HepG2 (cell line): ENCODE data around the gene PELI2. TPM values are rescaled to one million over a fixed set of nuclear protein-coding genes. Genes with fewer than 3 reads are reported as not detected.

Experiments
- ATAC-seq: fragments of 200-7000 bp; cut with Tn5 transposase; 3 replicates; pipeline ENCODE4 v1.9.1; 2020; ENCODE audit warnings: mild to moderate bottlenecking, moderate library complexity
- BruUV-seq: library from RNA; stranded (reverse); fragments of 400-500 nt; replicated peaks from 2 replicates; lab custom pipeline; 2021; lab: Mats Ljungman, UMichigan
- CTCF ChIA-PET: fragments of 300-600 bp; formaldehyde crosslinking; extraction: SDS; loops from one replicate; lab custom pipeline; 2021; ENCODE audit warnings: low total read pairs, inconsistent platforms, low intra/inter-chr PET ratio; lab: Yijun Ruan, JAX
- POLR2A ChIA-PET: fragments of 350-600 bp; sonication (Branson Sonifier 250); formaldehyde crosslinking; loops from one replicate; lab custom pipeline; 2020; ENCODE audit warnings: antibody characterized with exemption, inconsistent platforms; lab: Yijun Ruan, JAX
- DNase-seq: peaks from one replicate; pipeline ENCODE4 v3.0.0-alpha.2; 2015; ENCODE audit warnings: low spot score
- FAIRE-seq: peaks from 3 replicates; lab custom pipeline; 2011; peaks lifted over from hg19 to GRCh38; lab: Jason Lieb, UNC
- H2AFZ ChIP-seq: one replicate; pipeline ENCODE4 v1.6.1; 2011; ENCODE audit warnings: low read length, inconsistent platforms
- H3K27ac ChIP-seq: fragments of 300-600 bp; 3 replicates; pipeline ENCODE4 v1.8.0; 2011; ENCODE audit warnings: mixed run types, mild to moderate bottlenecking, mixed read lengths, low read length, inconsistent platforms; ENCODE audit not compliant: insufficient read depth; ENCODE audit errors: extremely low read length
- H3K27me3 ChIP-seq, 2 experiments: fragments of 200-600 bp in 1 of 2; 2 replicates in 1 of 2; 3 replicates in 1 of 2; pipeline versions ENCODE4 v1.6.0 to v1.8.0; 2011; ENCODE audit warnings: low read length in 2 of 2, mild to moderate bottlenecking in 2 of 2, moderate library complexity in 2 of 2, inconsistent platforms in 1 of 2; ENCODE audit not compliant: insufficient read depth in 2 of 2, control insufficient read depth in 1 of 2
- H3K36me3 ChIP-seq, 2 experiments: fragments of 200-600 bp in 1 of 2; replicated peaks in 1 of 2; 2 replicates in 1 of 2; 3 replicates in 1 of 2; pipeline versions ENCODE4 v1.5.1 to v1.8.0; 2011; ENCODE audit warnings: low read length in 2 of 2, inconsistent platforms in 1 of 2; ENCODE audit not compliant: insufficient read depth in 2 of 2, control insufficient read depth in 1 of 2
- H3K4me1 ChIP-seq: 2 replicates; pipeline ENCODE4 v1.5.1; 2012; ENCODE audit warnings: low read length, inconsistent platforms; ENCODE audit not compliant: insufficient read depth
- H3K4me2 ChIP-seq: 2 replicates; pipeline ENCODE4 v1.6.0; 2011; ENCODE audit warnings: low read depth, low read length, inconsistent platforms
- H3K4me3 ChIP-seq, 3 experiments: fragments of 200-600 bp in 1 of 3; sonication (generic), shearing (Covaris generic) in 1 of 3; replicated peaks in 1 of 3; 2 replicates each; pipeline ENCODE4 v1.5.1; 2011 to 2016; ENCODE audit warnings: low read length in 3 of 3, inconsistent platforms in 2 of 3, low read depth in 2 of 3, mild to moderate bottlenecking in 2 of 3, control low read depth in 1 of 3, mixed read lengths in 1 of 3; ENCODE audit not compliant: insufficient read depth in 1 of 3
- H3K79me2 ChIP-seq: one replicate; pipeline ENCODE4 v1.6.1; 2011; ENCODE audit warnings: low read length, inconsistent platforms; ENCODE audit not compliant: insufficient read depth
- H3K9ac ChIP-seq: 2 replicates; pipeline ENCODE4 v1.6.0; 2011; ENCODE audit warnings: mild to moderate bottlenecking, low read depth, low read length, inconsistent platforms; ENCODE audit not compliant: insufficient read depth
- H3K9me3 ChIP-seq: 2 replicates; pipeline ENCODE4 v1.5.1; 2012; ENCODE audit warnings: mild to moderate bottlenecking, low read length
- H4K20me1 ChIP-seq: 2 replicates; pipeline ENCODE4 v1.6.0; 2011; ENCODE audit warnings: inconsistent platforms, mild to moderate bottlenecking, low read length, moderate library complexity; ENCODE audit not compliant: insufficient read depth
- AHDC1 ChIP-seq: sonication (generic); formaldehyde crosslinking; IDR thresholded peaks from 2 replicates; pipeline ENCODE4 v1.5.1; 2020; ENCODE audit warnings: mild to moderate bottlenecking, missing genetic modification reagents, borderline replicate concordance
- ELK4 ChIP-seq: sonication (generic); formaldehyde crosslinking; IDR thresholded peaks from 2 replicates; pipeline ENCODE4 v1.9.0; 2021; ENCODE audit warnings: missing genetic modification reagents, borderline replicate concordance
- ISL2 ChIP-seq: sonication (generic); formaldehyde crosslinking; IDR thresholded peaks from 2 replicates; pipeline ENCODE4 v1.5.0; 2020; ENCODE audit warnings: missing genetic modification reagents
- MAFF ChIP-seq: IDR thresholded peaks from 2 replicates; pipeline ENCODE4 v1.6.1; 2011; ENCODE audit warnings: low read depth, low read length, improper control_type of control experiment
- MAFK ChIP-seq, 2 experiments: IDR thresholded peaks in 1 of 2; conservative IDR thresholded peaks in 1 of 2; 2 replicates each; pipeline ENCODE4 v1.6.1; 2011; ENCODE audit warnings: improper control_type of control experiment in 2 of 2, low read length in 2 of 2
- MAX ChIP-seq: IDR thresholded peaks from 2 replicates; pipeline ENCODE4 v1.6.1; 2012; ENCODE audit warnings: inconsistent platforms
- NAIF1 ChIP-seq: sonication (generic); formaldehyde crosslinking; IDR thresholded peaks from 2 replicates; pipeline ENCODE4 v1.5.0; 2020; ENCODE audit warnings: mild to moderate bottlenecking, missing genetic modification reagents, borderline replicate concordance
- THYN1 ChIP-seq: sonication (generic); formaldehyde crosslinking; IDR thresholded peaks from 2 replicates; pipeline ENCODE4 v1.8.1; 2023; ENCODE audit warnings: low read depth, mild to moderate bottlenecking, moderate library complexity, missing genetic modification reagents, borderline replicate concordance
- ZNF607 ChIP-seq: sonication (generic); formaldehyde crosslinking; IDR thresholded peaks from 2 replicates; pipeline ENCODE4 v1.5.1; 2020; ENCODE audit warnings: missing genetic modification reagents, mild to moderate bottlenecking, borderline replicate concordance
- ZNF660 ChIP-seq: sonication (generic); formaldehyde crosslinking; IDR thresholded peaks from 2 replicates; pipeline ENCODE4 v1.5.1; 2020; ENCODE audit warnings: mild to moderate bottlenecking, low read depth, missing genetic modification reagents, borderline replicate concordance
- WGBS: methylation state at CpG from one replicate; pipeline ENCODE4 v1.1.6; 2017; ENCODE audit warnings: low lambda C conversion rate; 5-methylcytosine and 5-hydroxymethylcytosine counted together
- in situ Hi-C: cut with HindIII; loops from 2 replicates; pipeline ENCODE4 v1.10.0; 2017; ENCODE audit warnings: low pct_unique_long_range_greater_than_20kb; ENCODE audit not compliant: extremely low pct_ligation_motif_present
- intact Hi-C: fragments of 100-400 bp; cut with micrococcal nuclease; formaldehyde crosslinking; loops from one replicate; pipeline ENCODE4 v1.10.0; 2022; ENCODE audit not compliant: unreplicated experiment
- polyA plus RNA-seq, 8 experiments: library from polyadenylated mRNA; depleted of rRNA in 3 of 8; stranded (reverse) in 7 of 8; unstranded in 1 of 8; fragments of >200 nt; fragmentation: Illumina TruSeq in 4 of 8; extraction: Trizol in 4 of 8; gene quantifications; 2 replicates each; pipeline versions ENCODE4 v1.2.1 to v1.2.3, GENCODE V29; 2011 to 2016; ENCODE audit warnings: low read depth in 4 of 8, missing spikeins in 1 of 8, mixed read lengths in 1 of 8; ENCODE audit not compliant: insufficient read depth in 1 of 8
- total RNA-seq, 5 experiments: library from RNA; depleted of rRNA; stranded (reverse); fragments of >200 nt; fragmentation: Illumina TruSeq; extraction: Trizol; gene quantifications; 2 replicates each; pipeline ENCODE4 v1.2.3, GENCODE V29; 2016; ENCODE audit warnings: low read depth in 1 of 5

Gene PELI2
- total and polyA plus RNA-seq, 2 of the 13 experiments (the other 11 are each of a cell fraction or from before 2014, with no cell fraction given), result 0.07 TPM; not detected in 1

- BruUV-seq, result no TSS peak
- 6% methylated on average over 1 of the region's 1 CpG for WGBS
- no peaks in the 10 kb centered on the region for H3K36me3 ChIP-seq
- H3K9ac ChIP-seq, result no peak overlapping the region
- no peaks in the 10 kb centered on the region for H4K20me1 ChIP-seq
- FAIRE-seq (no peak), ATAC-seq (no peak), DNase-seq (no peak)
- intact Hi-C loops, result no loop called here
- no peak overlapping the region for H2AFZ ChIP-seq
- TF ChIP-seq THYN1 (CRISPR knock-in tag), result no peak
- peak; percentile 31 to 72; a peak in 3 of 4 replicates for TF ChIP-seq MAFK (conservative IDR thresholded peaks at IDR 0.05 in 1 of 2, IDR thresholded peaks at IDR 0.05 in 1 of 2; ENCODE audit: low read length in 2 of 2)
- peak; percentile 37 for TF ChIP-seq MAFF
- no peak overlapping the region for H3K27ac ChIP-seq
- H3K4me1 ChIP-seq, result no peaks in the 10 kb centered on the region
- H3K79me2 ChIP-seq, result no peaks in the 10 kb centered on the region
- H3K9me3 ChIP-seq, result no peaks in the 10 kb centered on the region
- no peaks in the 10 kb centered on the region for H3K27me3 ChIP-seq
- H3K4me2 ChIP-seq, result no peak overlapping the region
- in situ Hi-C loops, result no loop called here
- ChIA-PET CTCF (no interaction called here), POLR2A (no interaction called here)
- H3K4me3 ChIP-seq, result no peak overlapping the region
Measured at GRCh38 chr14:56197150-56197549, 78.9 kb downstream of the PELI2 start.

GRCh38 chr14:56198438-56198837 lies 80.2 kb downstream of the PELI2 start:
- no peaks in the 10 kb centered on the region for H3K36me3 ChIP-seq
- ChIA-PET POLR2A (no interaction called here), CTCF (no interaction called here)
- no peaks in the 10 kb centered on the region for H4K20me1 ChIP-seq
- H3K9ac ChIP-seq, result no peak overlapping the region
- no peaks in the 10 kb centered on the region for H3K9me3 ChIP-seq
- H3K27ac ChIP-seq, result no peak overlapping the region
- no TSS peak for BruUV-seq
- no peaks in the 10 kb centered on the region for H3K27me3 ChIP-seq
- H3K79me2 ChIP-seq, result no peaks in the 10 kb centered on the region
- DNase-seq (no peak), FAIRE-seq (no peak), ATAC-seq (no peak)
- WGBS, result 17% methylated on average over 2 of the region's 2 CpGs
- H2AFZ ChIP-seq, result no peak overlapping the region
- in situ Hi-C loops (no loop called here), intact Hi-C loops (no loop called here)
- no peak overlapping the region for H3K4me3 ChIP-seq
- H3K4me2 ChIP-seq, result no peak overlapping the region
- H3K4me1 ChIP-seq, result no peaks in the 10 kb centered on the region
- TF ChIP-seq ZNF660 (no peak), NAIF1 (no peak), ISL2 (no peak), MAX (no peak), AHDC1 (CRISPR knock-in tag) (no peak), ELK4 (CRISPR knock-in tag) (no peak), ZNF607 (CRISPR knock-in tag) (no peak)
